NCI-H2029 treated with DMSO at 0.1 percent for 48 hours (cell line): ENCODE measurements around the gene PHPT1.

ENCODE experiments used
- DNase-seq: peaks from one replicate; lab custom pipeline; 2025; lab: John Stamatoyannopoulos, UW

PHPT1 gene

DNA sequence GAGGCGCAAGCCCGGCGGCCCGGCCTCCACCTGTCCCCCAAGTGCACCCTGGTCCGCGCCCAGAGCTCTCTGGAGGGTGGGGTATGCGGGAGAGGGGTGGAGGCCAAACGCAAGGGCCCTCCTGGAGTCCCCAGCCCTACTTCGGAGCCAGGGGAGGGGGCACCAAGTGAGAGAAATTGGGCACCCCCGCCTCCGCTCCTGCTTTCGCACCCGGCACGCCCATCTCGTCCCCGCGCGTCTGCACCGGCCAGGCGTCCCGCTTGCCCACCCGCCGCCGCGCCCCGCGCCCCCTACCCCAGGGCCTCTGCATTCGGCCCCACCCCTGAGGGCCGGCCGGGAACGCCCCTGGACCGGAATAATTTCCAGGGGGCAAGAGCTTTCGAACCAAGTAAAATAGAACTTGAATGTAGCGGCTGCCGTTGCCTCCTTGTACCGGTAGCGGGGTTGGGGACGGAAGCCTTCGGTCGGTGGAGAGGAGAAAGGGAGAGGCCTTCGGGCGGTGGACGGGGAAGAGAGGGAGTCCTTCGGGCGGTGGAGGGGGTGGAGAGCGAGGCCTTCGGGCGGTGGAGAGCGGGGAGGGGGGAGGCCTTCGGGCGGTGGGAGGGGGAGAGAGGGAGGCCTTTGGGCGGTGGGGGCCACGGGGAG lies 694 bp upstream of the PHPT1 start:
- DNase-seq = no peak

GRCh38 chr9:136849960-136850865 lies 1.0 kb downstream of the PHPT1 start:
- no peak for DNase-seq

DNA sequence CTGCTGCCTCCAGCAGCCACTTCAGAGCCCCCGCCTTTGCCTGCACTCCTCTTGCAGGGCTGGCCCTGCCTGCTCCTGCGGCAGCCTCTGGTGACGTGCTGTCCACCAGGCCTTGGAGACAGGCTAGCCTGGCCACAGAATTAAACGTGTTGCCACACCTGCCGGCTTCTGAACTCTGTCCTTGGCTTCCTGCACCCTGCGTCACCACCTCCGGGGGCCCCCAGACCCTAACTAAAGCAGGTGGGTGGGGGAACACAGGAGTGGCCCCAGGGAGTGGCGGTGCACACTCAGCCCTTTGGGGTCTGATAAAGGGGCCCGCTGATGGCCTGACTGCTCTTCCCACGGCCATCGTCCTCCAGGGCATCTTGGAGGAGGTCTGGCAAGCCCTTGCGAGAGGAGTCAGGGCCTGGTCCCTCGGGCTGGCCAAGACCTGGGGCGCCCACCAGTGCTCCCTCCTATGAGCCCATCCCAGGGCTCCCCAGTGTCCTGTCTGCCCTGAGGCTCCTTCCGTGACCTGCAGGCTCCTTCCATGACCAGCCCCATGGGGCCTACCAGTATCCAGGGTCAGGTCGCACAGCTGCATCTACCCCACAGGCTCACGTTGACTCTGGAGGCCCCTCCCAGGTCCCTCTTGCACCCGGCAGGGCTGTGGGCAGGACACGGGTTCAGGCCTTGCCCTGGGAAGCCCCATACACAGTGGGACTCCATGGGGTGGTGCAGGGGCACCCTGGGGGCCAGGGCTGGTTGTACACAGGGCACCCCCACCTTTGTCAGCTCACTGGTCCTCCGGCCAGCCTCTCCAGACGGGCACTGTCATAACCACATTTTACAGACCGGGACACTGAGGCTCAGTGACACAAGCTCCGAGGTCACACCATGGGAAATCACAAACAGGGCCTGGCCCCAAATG lies 1.9 kb downstream of the PHPT1 start:
- no peak for DNase-seq

DNA sequence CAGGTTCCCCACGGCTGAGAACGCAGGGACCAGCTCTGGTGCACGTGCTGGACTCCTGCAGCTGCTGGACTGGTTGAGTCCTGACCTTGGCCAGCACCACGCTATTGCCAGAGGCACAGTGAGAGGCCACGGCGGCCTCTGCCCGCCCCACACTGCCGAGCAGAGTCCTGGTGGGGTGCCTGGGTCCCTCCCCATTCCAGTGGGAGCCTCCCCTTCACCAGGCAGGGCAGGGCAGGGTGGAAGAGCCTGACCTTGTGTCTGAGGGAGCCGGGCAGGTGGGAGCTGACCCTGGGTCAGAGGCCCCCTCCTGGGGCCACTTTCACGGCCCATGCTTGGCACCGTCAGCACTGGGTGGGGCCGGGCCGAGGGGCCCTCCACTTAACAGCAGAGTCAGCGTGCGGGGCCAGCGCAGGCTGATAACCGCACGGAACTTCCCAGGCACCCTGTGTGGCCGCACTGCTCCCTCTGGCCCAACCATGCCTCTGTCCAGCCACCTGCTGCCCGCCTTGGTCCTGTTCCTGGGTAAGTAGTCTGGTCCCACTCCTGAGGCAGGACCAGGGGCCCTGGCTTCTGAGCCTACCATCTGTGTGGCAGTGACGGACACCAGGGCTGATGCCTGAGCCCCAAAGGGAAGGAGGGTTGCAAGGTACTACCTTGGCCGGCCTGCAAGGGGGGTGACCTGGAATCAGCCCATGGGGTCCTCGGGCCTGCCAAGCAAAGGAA lies 2.9 kb downstream of the PHPT1 start, which contains the start of gene MAMDC4:
TSS of gene MAMDC4 (plus strand) at position 406 of the 723 bp plus-strand sequence. CDS start at position 477, 71 bp downstream.
- DNase-seq = no peak

DNA sequence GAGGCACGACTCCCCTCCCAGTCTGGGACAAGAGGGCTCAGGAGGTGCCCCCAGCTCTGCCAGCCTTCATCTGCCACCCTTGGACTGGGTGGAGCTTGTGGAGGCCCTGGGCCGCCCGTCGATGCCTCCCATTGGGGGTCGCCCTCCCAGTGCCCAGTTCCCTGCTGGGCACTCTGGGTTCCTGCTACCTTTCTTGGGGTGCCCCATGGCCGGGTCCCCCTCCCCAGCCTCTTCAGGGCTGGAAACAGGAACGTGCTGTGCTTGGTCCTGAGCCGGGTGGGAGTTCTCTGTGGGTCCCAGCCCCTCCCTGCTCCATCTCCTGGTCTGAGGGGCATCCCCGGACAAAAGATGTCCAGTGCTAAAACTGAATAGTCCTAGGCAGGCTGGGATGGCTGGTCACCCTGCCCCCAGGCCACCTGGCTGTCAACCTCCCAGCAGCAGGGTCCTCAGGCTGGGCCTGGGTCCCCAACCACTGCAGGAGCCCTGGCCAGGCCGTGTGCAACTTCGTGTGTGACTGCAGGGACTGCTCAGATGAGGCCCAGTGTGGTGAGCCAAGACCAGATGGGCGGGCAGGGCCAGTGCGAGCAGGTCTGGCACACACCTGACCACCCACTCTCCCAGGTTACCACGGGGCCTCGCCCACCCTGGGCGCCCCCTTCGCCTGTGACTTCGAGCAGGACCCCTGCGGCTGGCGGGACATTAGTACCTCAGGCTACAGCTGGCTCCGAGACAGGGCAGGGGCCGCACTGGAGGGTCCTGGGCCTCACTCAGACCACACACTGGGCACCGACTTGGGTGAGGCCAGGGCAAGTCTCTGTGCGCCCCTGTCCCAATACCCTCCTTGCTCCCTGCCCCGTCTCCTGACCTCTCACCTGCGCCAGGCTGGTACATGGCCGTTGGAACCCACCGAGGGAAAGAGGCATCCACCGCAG lies 3.7 kb downstream of the PHPT1 start:
- DNase-seq = no peak

DNA sequence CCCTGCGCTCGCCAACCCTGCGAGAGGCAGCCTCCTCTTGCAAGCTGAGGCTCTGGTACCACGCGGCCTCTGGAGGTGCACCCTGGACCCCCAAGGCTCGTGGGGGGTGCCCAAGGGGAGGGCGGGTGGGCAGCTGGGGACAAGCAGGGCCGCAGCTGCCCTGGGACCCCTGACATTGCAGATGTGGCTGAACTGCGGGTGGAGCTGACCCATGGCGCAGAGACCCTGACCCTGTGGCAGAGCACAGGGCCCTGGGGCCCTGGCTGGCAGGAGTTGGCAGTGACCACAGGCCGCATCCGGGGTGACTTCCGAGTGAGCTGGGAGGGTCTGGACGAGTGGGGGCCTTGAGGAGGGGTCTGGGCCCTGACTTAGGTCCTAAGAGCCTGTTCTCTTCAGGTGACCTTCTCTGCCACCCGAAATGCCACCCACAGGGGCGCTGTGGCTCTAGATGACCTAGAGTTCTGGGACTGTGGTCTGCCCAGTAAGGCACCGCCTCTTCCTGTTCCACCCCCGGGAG lies 4.4 kb downstream of the PHPT1 start:
- no peak for DNase-seq

DNA sequence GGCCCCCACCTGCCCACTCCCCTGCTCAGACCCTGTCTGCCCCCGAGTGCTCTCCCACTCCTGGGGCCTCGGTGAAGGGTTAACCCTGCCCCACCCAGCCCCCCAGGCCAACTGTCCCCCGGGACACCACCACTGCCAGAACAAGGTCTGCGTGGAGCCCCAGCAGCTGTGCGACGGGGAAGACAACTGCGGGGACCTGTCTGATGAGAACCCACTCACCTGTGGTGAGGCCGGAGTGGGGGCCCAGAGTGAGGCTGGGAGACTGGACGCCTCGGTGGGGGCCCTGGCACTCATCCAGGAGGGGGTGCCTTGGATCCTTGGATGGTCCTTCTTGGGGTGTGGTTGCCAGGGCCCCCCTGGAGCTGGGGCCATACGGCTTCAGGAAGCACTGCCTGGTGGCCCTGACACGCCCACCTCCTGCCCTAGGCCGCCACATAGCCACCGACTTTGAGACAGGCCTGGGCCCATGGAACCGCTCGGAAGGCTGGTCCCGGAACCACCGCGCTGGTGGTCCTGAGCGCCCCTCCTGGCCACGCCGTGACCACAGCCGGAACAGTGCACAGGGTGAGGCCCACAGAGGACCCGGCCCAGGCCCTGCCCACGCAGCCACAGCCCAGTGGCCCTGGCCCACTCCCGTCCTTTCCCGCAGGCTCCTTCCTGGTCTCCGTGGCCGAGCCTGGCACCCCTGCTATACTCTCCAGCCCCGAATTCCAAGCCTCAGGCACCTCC lies 5.1 kb downstream of the PHPT1 start:
- no peak for DNase-seq

DNA sequence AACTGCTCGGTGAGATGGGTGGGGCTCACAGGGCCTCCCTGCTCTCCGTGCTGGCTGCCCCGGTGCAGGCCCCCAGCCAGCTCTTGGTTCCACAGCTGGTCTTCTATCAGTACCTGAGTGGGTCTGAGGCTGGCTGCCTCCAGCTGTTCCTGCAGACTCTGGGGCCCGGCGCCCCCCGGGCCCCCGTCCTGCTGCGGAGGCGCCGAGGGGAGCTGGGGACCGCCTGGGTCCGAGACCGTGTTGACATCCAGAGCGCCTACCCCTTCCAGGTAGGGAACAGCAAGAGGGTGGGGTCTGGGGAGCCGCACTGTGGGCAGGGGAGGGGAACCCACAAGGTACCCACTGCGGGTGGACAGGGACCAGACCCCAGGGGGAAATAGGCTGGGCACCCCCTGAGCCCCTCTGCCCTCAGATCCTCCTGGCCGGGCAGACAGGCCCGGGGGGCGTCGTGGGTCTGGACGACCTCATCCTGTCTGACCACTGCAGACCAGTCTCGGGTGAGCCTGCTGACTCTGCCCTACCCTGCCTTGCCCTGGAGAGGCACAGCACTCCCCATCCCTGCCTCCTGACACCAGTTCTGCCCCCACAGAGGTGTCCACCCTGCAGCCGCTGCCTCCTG lies 5.7 kb downstream of the PHPT1 start:
- no peak for DNase-seq

- DNase-seq = no peak
These were observed 6.4 kb downstream of the PHPT1 start for GRCh38 chr9:136855461-136856078.

- no peak for DNase-seq
These were observed 6.9 kb downstream of the PHPT1 start for GRCh38 chr9:136856079-136856476.

DNA sequence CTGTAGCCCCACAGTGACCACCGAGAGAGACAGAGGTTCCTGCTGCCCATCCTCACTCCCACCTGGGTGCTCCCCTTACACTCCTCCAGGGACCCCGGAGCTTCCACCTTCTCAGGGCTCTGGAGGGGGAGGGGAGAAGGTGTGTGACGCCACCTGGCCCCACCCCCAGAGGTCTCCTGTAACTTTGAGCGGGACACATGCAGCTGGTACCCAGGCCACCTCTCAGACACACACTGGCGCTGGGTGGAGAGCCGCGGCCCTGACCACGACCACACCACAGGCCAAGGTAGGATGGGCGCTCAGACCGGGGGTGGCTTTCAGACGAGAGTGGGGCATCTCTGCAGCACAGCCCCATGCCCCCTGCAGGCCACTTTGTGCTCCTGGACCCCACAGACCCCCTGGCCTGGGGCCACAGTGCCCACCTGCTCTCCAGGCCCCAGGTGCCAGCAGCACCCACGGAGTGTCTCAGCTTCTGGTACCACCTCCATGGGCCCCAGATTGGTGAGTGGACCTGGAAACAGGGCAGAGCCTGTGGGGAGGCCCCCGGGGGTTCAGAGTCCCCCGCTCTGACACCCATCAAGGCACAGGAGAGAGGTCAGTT lies 7.4 kb downstream of the PHPT1 start:
- DNase-seq = no peak

DNA sequence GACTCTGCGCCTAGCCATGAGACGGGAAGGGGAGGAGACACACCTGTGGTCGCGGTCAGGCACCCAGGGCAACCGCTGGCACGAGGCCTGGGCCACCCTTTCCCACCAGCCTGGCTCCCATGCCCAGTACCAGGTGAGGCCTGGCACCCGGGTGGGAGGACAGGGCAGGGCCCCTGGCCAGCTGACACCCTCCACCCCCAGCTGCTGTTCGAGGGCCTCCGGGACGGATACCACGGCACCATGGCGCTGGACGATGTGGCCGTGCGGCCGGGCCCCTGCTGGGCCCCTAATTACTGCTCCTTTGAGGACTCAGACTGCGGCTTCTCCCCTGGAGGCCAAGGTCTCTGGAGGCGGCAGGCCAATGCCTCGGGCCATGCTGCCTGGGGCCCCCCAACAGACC lies 8.0 kb downstream of the PHPT1 start:
- DNase-seq = no peak

DNA sequence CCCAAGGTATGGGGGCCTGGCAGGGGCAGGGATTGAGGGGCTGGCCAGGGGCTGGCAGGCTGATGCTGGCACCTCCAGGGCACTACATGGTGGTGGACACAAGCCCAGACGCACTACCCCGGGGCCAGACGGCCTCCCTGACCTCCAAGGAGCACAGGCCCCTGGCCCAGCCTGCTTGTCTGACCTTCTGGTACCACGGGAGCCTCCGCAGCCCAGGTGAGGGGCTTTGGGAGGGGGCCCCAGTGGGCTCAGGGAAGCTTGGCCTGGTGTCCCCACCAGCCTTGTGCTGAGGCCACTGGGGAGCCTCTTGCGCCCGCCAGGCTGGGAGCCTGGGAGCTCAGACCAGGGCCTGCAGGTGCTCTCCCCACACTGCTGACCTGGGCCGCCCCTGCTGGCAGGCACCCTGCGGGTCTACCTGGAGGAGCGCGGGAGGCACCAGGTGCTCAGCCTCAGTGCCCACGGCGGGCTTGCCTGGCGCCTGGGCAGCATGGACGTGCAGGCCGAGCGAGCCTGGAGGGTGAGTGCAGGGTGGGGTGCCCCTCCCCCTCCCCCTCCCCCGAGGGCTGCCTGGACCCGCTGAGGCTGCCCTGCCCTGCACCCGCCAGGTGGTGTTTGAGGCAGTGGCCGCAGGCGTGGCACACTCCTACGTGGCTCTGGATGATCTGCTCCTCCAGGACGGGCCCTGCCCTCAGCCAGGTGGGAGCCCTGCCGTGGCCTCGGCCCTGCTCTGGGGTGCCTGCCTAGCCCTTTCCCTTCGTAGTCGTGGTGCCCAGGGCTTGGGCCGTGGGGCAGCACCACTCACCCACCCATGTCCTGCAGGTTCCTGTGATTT lies 8.6 kb downstream of the PHPT1 start:
- no peak for DNase-seq

GRCh38 chr9:136858452-136858843 lies 9.2 kb downstream of the PHPT1 start:
- no peak for DNase-seq

- DNase-seq = peak; percentile 77
These were observed 9.9 kb downstream of the PHPT1 start for GRCh38 chr9:136858844-136859757.

DNA sequence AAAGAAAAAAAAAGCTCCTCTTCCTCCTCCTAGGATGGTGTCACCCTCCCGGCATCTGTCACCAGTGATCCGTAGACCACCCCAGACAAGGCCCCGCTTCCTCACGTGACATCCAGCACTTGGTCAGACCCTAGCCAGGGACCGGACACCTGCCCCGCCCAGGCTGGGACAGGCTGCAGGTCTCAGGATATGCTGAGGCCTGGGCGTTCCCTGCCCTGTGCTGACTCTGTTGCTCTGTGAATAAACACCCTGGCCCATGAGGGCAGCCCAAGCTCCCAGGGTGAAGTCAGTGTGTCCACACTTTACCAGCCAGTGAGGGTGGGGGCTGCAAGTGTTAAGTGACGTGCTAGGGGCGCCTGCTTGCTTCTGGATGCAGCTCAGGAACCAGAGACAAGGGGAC lies 11.3 kb downstream of the PHPT1 start:
- DNase-seq = no peak
